ENCODE measurements around the gene PTGS1. TPM values are rescaled to one million over a fixed set of nuclear protein-coding genes. Genes with fewer than 3 reads are reported as not detected.

PTGS1 gene
- total RNA-seq, 1 donor from 2014 or later, result 8.2 TPM

DNA sequence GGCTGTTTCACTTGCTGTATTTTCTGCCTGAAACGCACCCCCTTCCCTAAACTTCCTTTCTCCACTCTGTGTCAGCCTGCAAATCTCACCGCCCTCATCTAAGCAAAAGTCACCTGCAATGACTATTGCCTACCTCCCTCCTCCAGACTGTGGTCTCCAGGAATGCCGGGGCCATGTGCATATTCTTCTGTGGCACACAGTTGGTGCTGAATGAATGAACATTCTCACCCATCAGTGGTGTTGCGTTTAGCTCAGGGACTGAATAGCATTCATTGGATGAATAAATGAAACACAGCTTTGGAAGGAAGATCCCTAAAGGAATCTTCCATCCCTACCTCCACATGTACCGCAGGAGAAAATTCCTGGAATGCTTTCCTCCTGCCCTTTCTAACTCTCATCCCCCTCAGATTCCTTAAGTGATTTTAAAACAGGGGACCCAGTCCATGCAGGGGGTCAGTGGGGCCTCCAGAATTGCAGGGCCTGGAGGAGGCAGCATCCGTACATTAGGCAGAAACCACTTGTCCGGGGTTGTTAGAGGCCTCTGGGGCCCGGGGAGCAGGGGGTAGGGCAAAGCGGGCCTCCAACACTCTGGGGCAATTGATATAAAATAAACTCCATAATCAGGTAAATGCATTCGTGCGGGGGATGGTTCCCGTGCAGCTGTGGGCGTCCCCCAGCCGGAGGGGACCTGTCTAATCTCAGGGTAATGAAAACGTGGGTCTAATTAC, 28.3 kb upstream of the PTGS1 start:
- Mint-ChIP-seq H3K27ac (no peak overlapping the region), H3K4me3 (no peak overlapping the region), H3K4me1 (peaks cover 8% of the 10 kb centered on the region), H3K9me3 (no peaks in the 10 kb centered on the region), H3K36me3 (no peaks in the 10 kb centered on the region), H3K27me3 (ENCODE audit: low read depth) (peaks cover 51% of the 10 kb centered on the region)
- TF ChIP-seq, protein P1, sequence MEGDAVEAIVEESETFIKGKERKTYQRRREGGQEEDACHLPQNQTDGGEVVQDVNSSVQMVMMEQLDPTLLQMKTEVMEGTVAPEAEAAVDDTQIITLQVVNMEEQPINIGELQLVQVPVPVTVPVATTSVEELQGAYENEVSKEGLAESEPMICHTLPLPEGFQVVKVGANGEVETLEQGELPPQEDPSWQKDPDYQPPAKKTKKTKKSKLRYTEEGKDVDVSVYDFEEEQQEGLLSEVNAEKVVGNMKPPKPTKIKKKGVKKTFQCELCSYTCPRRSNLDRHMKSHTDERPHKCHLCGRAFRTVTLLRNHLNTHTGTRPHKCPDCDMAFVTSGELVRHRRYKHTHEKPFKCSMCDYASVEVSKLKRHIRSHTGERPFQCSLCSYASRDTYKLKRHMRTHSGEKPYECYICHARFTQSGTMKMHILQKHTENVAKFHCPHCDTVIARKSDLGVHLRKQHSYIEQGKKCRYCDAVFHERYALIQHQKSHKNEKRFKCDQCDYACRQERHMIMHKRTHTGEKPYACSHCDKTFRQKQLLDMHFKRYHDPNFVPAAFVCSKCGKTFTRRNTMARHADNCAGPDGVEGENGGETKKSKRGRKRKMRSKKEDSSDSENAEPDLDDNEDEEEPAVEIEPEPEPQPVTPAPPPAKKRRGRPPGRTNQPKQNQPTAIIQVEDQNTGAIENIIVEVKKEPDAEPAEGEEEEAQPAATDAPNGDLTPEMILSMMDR (IDR thresholded peaks at IDR 0.05; ENCODE audit: unreplicated experiment), result no peak
- no peak for DNase-seq (ENCODE audit: low spot score in 2 of 2, unreplicated experiment in 2 of 2)

DNA sequence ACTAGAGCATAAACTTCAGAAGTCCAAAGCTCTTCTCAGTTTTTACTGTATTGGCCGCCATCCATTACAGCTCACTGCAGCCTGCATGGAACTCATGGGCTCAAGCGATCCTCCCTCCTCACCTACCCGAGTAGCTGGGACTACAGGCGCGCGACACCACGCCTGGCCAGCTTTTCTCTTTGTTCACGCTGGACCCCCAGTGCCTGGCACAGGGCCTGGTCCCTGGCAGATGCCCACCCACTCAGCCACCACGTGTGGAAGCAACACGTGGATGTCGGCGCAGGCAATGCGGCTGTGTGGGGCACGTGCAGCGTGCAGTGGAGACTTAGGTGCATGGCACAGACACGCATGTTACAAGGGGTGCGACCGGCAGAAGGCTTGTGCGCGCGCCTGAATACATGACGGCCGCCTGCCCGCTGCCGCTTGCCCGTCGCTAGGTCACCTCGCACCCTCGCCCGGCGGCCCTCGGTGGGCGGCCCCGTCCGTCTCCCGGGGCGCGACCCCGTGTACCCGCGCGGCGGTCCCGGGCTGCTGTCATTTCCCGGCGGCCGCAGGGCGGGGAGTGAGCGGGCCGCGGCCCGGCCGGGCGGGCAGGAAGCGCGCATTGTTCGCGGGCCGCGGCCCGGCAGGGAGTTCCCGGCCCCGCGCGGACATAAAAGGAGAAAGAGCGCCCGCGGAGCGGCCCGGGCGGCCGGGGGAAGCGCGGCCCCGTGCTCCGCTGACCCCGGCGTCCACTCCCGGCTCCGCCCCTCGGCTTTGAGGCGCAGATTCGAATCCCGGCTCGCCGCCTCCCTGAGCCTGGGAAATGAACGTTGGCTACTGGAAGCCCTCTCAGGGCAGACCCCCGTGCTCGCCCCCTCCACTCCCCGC, 24.1 kb upstream of the PTGS1 start:
- peak overlapping the region; percentile 75 for H3K4me3 Mint-ChIP-seq
- peaks cover 52% of the 10 kb centered on the region for H3K27me3 Mint-ChIP-seq (ENCODE audit: low read depth)
- no peaks in the 10 kb centered on the region for H3K9me3 Mint-ChIP-seq
- TF ChIP-seq, protein P1 (IDR thresholded peaks at IDR 0.05; ENCODE audit: unreplicated experiment), result no peak
- DNase-seq (ENCODE audit: low spot score in 2 of 2, unreplicated experiment in 2 of 2), result peak in 1 of 2 experiments; percentile 46
- peak overlapping the region; percentile 49 for H3K27ac Mint-ChIP-seq
- H3K4me1 Mint-ChIP-seq, result peaks cover 10% of the 10 kb centered on the region
- H3K36me3 Mint-ChIP-seq, result no peaks in the 10 kb centered on the region

DNA sequence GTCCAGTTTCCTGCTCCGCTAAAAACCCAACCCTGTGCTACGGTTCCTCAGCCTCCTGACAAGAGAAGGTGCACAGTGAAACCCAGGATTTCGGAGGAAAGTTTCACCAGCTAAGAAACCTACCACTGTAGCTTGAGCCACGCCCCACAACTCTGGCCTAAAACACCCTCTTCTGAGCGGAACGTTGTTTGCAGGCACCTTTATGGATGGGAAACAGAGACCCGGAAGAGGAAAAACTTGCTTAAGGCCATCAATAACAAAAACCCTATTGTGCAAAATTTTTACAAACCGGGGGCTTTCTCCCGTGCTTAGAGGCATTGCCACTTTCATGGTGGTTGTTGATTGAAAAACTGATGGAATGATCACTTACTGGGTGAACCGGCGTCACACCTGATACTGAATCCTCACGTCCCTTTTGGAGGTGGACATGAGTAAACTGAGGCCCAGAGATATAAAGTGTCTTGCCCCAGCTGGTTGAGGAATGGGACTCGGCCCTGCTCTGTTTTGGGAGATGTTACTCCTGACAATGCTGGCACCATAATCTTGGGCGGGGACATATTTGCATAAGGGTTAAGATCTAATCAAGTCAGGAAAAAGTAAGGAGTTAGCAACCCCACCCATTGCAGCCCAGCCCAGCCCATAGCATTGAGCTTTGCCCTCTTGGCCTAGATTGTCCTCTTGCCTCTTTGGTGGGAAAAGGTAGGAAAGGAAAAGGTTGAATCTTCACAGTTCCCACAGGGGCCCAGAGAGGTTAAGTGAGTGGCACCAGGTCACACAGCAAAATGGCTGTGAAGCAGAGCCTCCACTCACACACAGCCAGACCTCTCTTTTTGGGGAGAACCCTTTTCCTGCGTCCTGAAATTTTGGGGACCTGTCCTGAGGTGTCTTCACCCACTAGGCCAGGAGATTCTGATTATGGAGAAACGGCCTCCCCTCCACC, 23.2 kb upstream of the PTGS1 start:
- H3K4me3 Mint-ChIP-seq, result peak overlapping the region; percentile 75
- TF ChIP-seq, protein P1 (IDR thresholded peaks at IDR 0.05; ENCODE audit: unreplicated experiment), result no peak
- no peaks in the 10 kb centered on the region for H3K36me3 Mint-ChIP-seq
- H3K4me1 Mint-ChIP-seq, result peaks cover 8% of the 10 kb centered on the region
- peak overlapping the region; percentile 49 for H3K27ac Mint-ChIP-seq
- DNase-seq (ENCODE audit: low spot score in 2 of 2, unreplicated experiment in 2 of 2), result no peak
- peaks cover 51% of the 10 kb centered on the region for H3K27me3 Mint-ChIP-seq (ENCODE audit: low read depth)
- H3K9me3 Mint-ChIP-seq, result peaks cover 1% of the 10 kb centered on the region

DNA sequence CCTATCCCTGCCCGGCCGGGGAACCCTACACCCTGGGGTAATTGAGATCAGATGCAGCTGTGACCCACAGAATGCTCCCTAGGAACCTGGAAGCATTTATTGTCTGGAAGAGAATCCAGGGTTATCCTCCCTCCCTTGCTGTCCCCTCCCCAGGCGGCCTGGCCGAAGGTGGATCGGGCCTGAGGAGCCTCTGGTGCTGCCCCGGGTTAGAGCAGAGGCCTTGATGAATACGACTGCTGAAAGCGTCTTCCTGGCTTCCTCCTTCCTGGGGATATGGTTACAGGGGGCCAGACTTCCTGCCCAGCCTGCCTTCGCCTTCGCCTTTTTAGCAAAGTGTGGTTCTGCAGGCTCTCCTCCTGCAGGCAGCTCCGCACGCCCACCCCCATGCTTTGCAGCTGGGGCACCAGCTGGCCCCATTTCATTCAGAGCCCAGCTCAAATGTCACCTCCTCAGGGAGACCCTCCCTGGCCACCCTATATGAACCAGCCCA, 22.5 kb upstream of the PTGS1 start:
- Mint-ChIP-seq H3K9me3 (peaks cover 4% of the 10 kb centered on the region), H3K27ac (no peak overlapping the region), H3K4me3 (peak overlapping the region; percentile 3), H3K4me1 (peaks cover 7% of the 10 kb centered on the region), H3K27me3 (ENCODE audit: low read depth) (peaks cover 50% of the 10 kb centered on the region), H3K36me3 (no peaks in the 10 kb centered on the region)
- TF ChIP-seq, protein P1 (IDR thresholded peaks at IDR 0.05; ENCODE audit: unreplicated experiment), result no peak
- no peak for DNase-seq (ENCODE audit: low spot score in 2 of 2, unreplicated experiment in 2 of 2)

DNA sequence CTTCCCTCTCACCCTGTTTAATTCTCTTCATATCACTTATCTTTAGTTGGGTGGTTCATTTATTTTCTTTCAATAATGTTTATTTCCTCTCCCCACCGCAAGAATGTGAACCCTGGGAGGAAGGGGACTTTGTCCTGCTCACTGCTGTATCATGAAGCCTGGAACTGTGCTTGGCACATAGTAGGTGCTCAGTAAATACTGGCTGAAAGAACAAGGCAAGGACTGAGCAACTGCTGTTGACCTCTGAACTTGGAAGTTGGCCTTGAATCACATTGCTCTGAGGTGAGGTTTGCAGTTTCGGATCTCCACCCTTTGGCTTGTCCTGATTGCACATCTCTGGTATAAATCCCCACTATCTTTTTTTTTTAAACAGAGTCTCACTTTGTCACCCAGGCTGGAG, 22.0 kb upstream of the PTGS1 start:
- DNase-seq (ENCODE audit: low spot score in 2 of 2, unreplicated experiment in 2 of 2), result no peak
- H3K4me3 Mint-ChIP-seq, result peak overlapping the region; percentile 3
- H3K4me1 Mint-ChIP-seq, result peaks cover 7% of the 10 kb centered on the region
- H3K27me3 Mint-ChIP-seq (ENCODE audit: low read depth), result peaks cover 50% of the 10 kb centered on the region
- H3K36me3 Mint-ChIP-seq, result no peaks in the 10 kb centered on the region
- H3K27ac Mint-ChIP-seq, result no peak overlapping the region
- TF ChIP-seq, protein P1 (IDR thresholded peaks at IDR 0.05; ENCODE audit: unreplicated experiment), result no peak
- H3K9me3 Mint-ChIP-seq, result peaks cover 4% of the 10 kb centered on the region
